Mesenchymal stem cell (in vitro differentiated cells and primary cell): ENCODE data around the gene MKRN2.

Experiments used
- DNase-seq: peaks from one replicate; pipeline ENCODE4 v3.0.0-alpha.2; 2013
- H2AFZ ChIP-seq: one replicate; pipeline ENCODE4 v1.6.1; 2013; ENCODE audit warnings: low read depth, mild to moderate bottlenecking, control low read depth, inconsistent platforms, low read length, moderate library complexity
- H2AK5ac ChIP-seq: 2 replicates; pipeline ENCODE4 v1.6.1; 2013; ENCODE audit warnings: low read length, moderate library complexity, mild to moderate bottlenecking, inconsistent platforms; ENCODE audit not compliant: severe bottlenecking
- H2BK120ac ChIP-seq: one replicate; pipeline ENCODE4 v1.6.1; 2013; ENCODE audit warnings: low read depth, mild to moderate bottlenecking, inconsistent platforms, low read length, moderate library complexity
- H2BK12ac ChIP-seq, 2 experiments: one replicate each; pipeline ENCODE4 v1.6.1; 2013; ENCODE audit warnings: inconsistent platforms in 2 of 2, low read length in 2 of 2, mild to moderate bottlenecking in 2 of 2, moderate library complexity in 2 of 2, control low read depth in 1 of 2
- H2BK15ac ChIP-seq: one replicate; pipeline ENCODE4 v1.6.1; 2013; ENCODE audit warnings: mild to moderate bottlenecking, low read depth, inconsistent platforms; ENCODE audit not compliant: poor library complexity, severe bottlenecking
- H2BK5ac ChIP-seq: 2 replicates; pipeline ENCODE4 v1.6.1; 2013; ENCODE audit warnings: low read depth, mild to moderate bottlenecking, low read length, control low read depth, inconsistent platforms; ENCODE audit not compliant: poor library complexity, severe bottlenecking
- H3K14ac ChIP-seq, 2 experiments: one replicate each; pipeline ENCODE4 v1.6.1; 2013; ENCODE audit warnings: inconsistent platforms in 2 of 2, low read length in 2 of 2, control low read depth in 1 of 2, mild to moderate bottlenecking in 1 of 2, moderate library complexity in 1 of 2
- H3K18ac ChIP-seq, 2 experiments: one replicate each; pipeline ENCODE4 v1.6.1; 2013; ENCODE audit warnings: inconsistent platforms in 2 of 2, low read length in 2 of 2, control low read depth in 1 of 2, low read depth in 1 of 2, mild to moderate bottlenecking in 1 of 2
- H3K23ac ChIP-seq, 2 experiments: one replicate each; pipeline ENCODE4 v1.6.1; 2013; ENCODE audit warnings: inconsistent platforms in 2 of 2, low read length in 2 of 2, mild to moderate bottlenecking in 2 of 2, moderate library complexity in 2 of 2, control low read depth in 1 of 2
- H3K27ac ChIP-seq: 2 replicates; pipeline ENCODE4 v1.5.1; 2013; ENCODE audit warnings: mild to moderate bottlenecking, moderate library complexity, low read length, control low read depth, inconsistent platforms; ENCODE audit not compliant: poor library complexity, severe bottlenecking
- H3K27me3 ChIP-seq, 2 experiments: 2 replicates each; pipeline versions ENCODE4 v1.6.1 to v1.7.0; 2013; ENCODE audit warnings: low read length in 2 of 2, mild to moderate bottlenecking in 2 of 2, moderate library complexity in 2 of 2, control low read depth in 1 of 2, inconsistent platforms in 1 of 2; ENCODE audit not compliant: control insufficient read depth in 1 of 2, insufficient read depth in 1 of 2
- H3K36me3 ChIP-seq, 2 experiments: 2 replicates each; pipeline versions ENCODE4 v1.6.1 to v1.7.0; 2013; ENCODE audit warnings: low read length in 2 of 2, control low read depth in 1 of 2, inconsistent platforms in 1 of 2, low read depth in 1 of 2, mild to moderate bottlenecking in 1 of 2; ENCODE audit not compliant: insufficient read depth in 2 of 2, control insufficient read depth in 1 of 2
- H3K4ac ChIP-seq, 2 experiments: one replicate each; pipeline ENCODE4 v1.6.1; 2013; ENCODE audit warnings: inconsistent platforms in 2 of 2, low read length in 2 of 2, mild to moderate bottlenecking in 2 of 2, moderate library complexity in 2 of 2, control low read depth in 1 of 2, low read depth in 1 of 2
- H3K4me1 ChIP-seq: 2 replicates; pipeline ENCODE4 v1.6.1; 2013; ENCODE audit warnings: low read depth, low read length, control low read depth; ENCODE audit not compliant: control insufficient read depth, insufficient read depth
- H3K4me2 ChIP-seq: 2 replicates; pipeline ENCODE4 v1.6.1; 2013; ENCODE audit warnings: low read length, mild to moderate bottlenecking, inconsistent platforms; ENCODE audit not compliant: poor library complexity, severe bottlenecking
- H3K4me3 ChIP-seq, 2 experiments: 2 replicates each; pipeline versions ENCODE4 v1.5.1 to v1.7.0; 2013; ENCODE audit warnings: low read length in 2 of 2, mild to moderate bottlenecking in 2 of 2, control low read depth in 1 of 2, low read depth in 1 of 2; ENCODE audit not compliant: insufficient read depth in 1 of 2
- H3K79me1 ChIP-seq: replicated peaks from 2 replicates; pipeline ENCODE4 v1.6.1; 2013; ENCODE audit warnings: mild to moderate bottlenecking, control low read depth, low read length, inconsistent platforms; ENCODE audit not compliant: poor library complexity, severe bottlenecking
- H3K9ac ChIP-seq: 2 replicates; pipeline ENCODE4 v1.7.0; 2013; ENCODE audit warnings: mild to moderate bottlenecking, low read length, moderate library complexity
- H3K9me3 ChIP-seq: 2 replicates; pipeline ENCODE4 v1.7.0; 2013; ENCODE audit warnings: mild to moderate bottlenecking, low read length; ENCODE audit not compliant: control insufficient read depth
- H4K8ac ChIP-seq: one replicate; pipeline ENCODE4 v1.6.1; 2013; ENCODE audit warnings: inconsistent platforms, mild to moderate bottlenecking, low read length, moderate library complexity
- H4K91ac ChIP-seq: one replicate; pipeline ENCODE4 v1.6.1; 2013; ENCODE audit warnings: mild to moderate bottlenecking, low read length, inconsistent platforms
- WGBS: methylation state at CpG from one replicate; pipeline ENCODE4 v1.1.7; 2013; ENCODE audit warnings: mixed read lengths; 5-methylcytosine and 5-hydroxymethylcytosine counted together

The MKRN2 gene

DNA sequence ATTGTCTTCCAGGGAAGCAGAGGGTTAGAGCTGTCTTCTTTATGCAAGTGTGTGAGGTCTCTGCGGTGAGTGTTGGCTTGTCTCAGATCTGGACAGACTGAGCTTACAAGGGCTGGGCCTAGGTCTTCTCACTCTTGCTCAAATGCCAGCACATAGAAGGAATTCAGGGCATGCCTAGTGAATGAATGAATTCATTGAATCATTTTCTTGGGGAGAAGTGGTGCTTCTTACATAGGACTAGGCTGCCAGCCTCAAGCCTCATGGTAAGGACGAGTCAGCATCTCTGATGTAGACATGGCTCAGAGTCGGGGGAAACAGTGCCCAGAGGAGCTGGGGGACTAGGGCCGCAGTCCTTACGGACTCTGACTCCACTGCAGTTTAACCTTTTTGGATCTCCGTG, 17.2 kb downstream of the MKRN2 start:
- H3K4me3 ChIP-seq: no peak overlapping the region
- DNase-seq: no peak
- H2AK5ac ChIP-seq: no peak overlapping the region

DNA sequence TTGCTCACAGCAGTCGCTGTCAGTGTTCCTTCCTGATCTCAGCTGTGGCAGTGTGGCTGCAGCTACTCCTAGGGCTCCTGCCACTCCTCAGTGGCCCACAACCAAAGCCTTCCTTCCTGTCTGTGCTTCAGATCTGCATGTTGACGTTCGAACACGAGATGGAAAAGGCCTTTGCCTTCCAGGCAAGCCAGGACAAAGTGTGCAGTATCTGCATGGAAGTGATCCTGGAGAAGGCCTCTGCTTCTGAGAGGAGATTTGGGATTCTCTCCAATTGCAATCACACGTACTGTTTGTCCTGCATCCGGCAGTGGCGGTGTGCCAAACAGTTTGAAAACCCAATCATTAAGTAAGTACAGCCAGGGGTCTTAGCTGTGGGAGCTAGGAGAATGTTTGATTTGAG, 17.8 kb downstream of the MKRN2 start:
- Histone ChIP-seq H2BK15ac (no peak overlapping the region), H3K4me2 (no peak overlapping the region), H2BK120ac (no peak overlapping the region), H2BK5ac (no peak overlapping the region), H2AK5ac (no peak overlapping the region), H3K9ac (no peak overlapping the region), H3K36me3 (peaks cover 64 to 90% of the 10 kb centered on the region in 2 experiments), H2BK12ac (no peak overlapping the region), H4K8ac (no peak overlapping the region), H3K4ac (no peak overlapping the region), H3K23ac (no peak overlapping the region), H3K27me3 (no peaks in the 10 kb centered on the region), H3K4me3 (no peak overlapping the region), H2AFZ (no peak overlapping the region), H3K4me1 (peaks cover 6% of the 10 kb centered on the region), H4K91ac (no peak overlapping the region), H3K18ac (no peak overlapping the region), H3K79me1 (peaks cover 45% of the 10 kb centered on the region), H3K27ac (no peak overlapping the region), H3K9me3 (no peaks in the 10 kb centered on the region), H3K14ac (no peak overlapping the region)
- no peak for DNase-seq
- 96% methylated on average over 7 of the region's 7 CpGs for WGBS

More for the DNA sequence above, 17.2 kb downstream of the MKRN2 start:
- no peaks in the 10 kb centered on the region for H3K9me3 ChIP-seq
- H2BK15ac ChIP-seq: no peak overlapping the region
- H3K27me3 ChIP-seq: no peaks in the 10 kb centered on the region
- H4K91ac ChIP-seq: no peak overlapping the region
- H4K8ac ChIP-seq: no peak overlapping the region
- H3K9ac ChIP-seq: no peak overlapping the region
- no peak overlapping the region for H2BK120ac ChIP-seq
- H3K4me1 ChIP-seq: peaks cover 6% of the 10 kb centered on the region
- H2BK5ac ChIP-seq: no peak overlapping the region
- H3K14ac ChIP-seq: no peak overlapping the region
- WGBS: 94% methylated on average over 6 of the region's 6 CpGs
- no peak overlapping the region for H3K18ac ChIP-seq
- no peak overlapping the region for H2BK12ac ChIP-seq
- H3K4ac ChIP-seq: no peak overlapping the region
- H3K36me3 ChIP-seq: peaks cover 63 to 90% of the 10 kb centered on the region in 2 experiments
- H2AFZ ChIP-seq: no peak overlapping the region
- H3K27ac ChIP-seq: no peak overlapping the region
- no peak overlapping the region for H3K4me2 ChIP-seq
- peaks cover 43% of the 10 kb centered on the region for H3K79me1 ChIP-seq
- no peak overlapping the region for H3K23ac ChIP-seq

DNA sequence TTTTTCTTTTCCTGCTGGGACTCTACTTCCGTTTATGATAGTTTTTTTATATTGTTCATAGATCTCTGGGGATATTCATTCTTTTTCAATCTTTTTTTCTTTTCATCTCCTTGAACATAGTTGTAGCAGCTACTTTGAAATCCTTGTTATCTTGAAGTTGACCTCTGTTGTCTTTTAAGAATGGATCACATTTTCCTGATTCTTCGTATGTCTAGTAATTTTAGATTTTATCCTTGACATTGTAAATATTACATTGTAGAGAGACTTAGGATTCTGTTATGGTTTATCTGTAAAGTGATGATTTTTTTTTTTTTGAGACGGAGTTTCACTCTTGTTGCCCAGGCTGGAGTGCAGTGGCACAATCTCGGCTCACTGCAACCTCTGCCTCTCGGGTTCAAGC, 20.5 kb downstream of the MKRN2 start:
- Histone ChIP-seq H3K9ac (no peak overlapping the region), H3K4ac (no peak overlapping the region), H3K27me3 (no peaks in the 10 kb centered on the region), H3K27ac (no peak overlapping the region), H3K36me3 (peaks cover 69 to 83% of the 10 kb centered on the region in 2 experiments), H3K79me1 (peaks cover 44% of the 10 kb centered on the region), H4K91ac (no peak overlapping the region), H2BK5ac (no peak overlapping the region), H3K9me3 (no peaks in the 10 kb centered on the region), H2AK5ac (no peak overlapping the region), H3K4me1 (peaks cover 4% of the 10 kb centered on the region), H2BK15ac (no peak overlapping the region), H3K18ac (no peak overlapping the region), H2BK120ac (no peak overlapping the region), H2BK12ac (no peak overlapping the region), H3K14ac (no peak overlapping the region), H3K23ac (no peak overlapping the region), H3K4me3 (no peak overlapping the region), H2AFZ (no peak overlapping the region), H3K4me2 (no peak overlapping the region), H4K8ac (no peak overlapping the region)
- WGBS: 98% methylated on average over 3 of the region's 5 CpGs
- no peak for DNase-seq

- Histone ChIP-seq H2BK5ac (no peak overlapping the region), H3K9me3 (no peaks in the 10 kb centered on the region), H4K8ac (no peak overlapping the region), H3K14ac (no peak overlapping the region), H3K23ac (no peak overlapping the region), H3K36me3 (peaks cover 61 to 85% of the 10 kb centered on the region in 2 experiments), H2AK5ac (no peak overlapping the region), H2BK120ac (no peak overlapping the region), H3K9ac (no peak overlapping the region), H3K4ac (no peak overlapping the region), H3K4me1 (peaks cover 4% of the 10 kb centered on the region), H3K79me1 (peaks cover 48% of the 10 kb centered on the region), H4K91ac (no peak overlapping the region), H2BK15ac (no peak overlapping the region), H3K4me3 (no peak overlapping the region), H3K4me2 (no peak overlapping the region), H2BK12ac (no peak overlapping the region), H2AFZ (no peak overlapping the region), H3K18ac (no peak overlapping the region), H3K27ac (no peak overlapping the region), H3K27me3 (no peaks in the 10 kb centered on the region)
- DNase-seq: no peak
- WGBS: 88% methylated on average over 1 of the region's 2 CpGs
These were observed 21.9 kb downstream of the MKRN2 start for GRCh38 chr3:12578742-12579141.
